GM21390 (cell line): Measurements from ENCODE around the gene VAMP3.

ENCODE experiments used
- ATAC-seq: cut with Tn5 transposase; IDR thresholded peaks from one replicate; pipeline ENCODE4 v1.9.1; 2021; ENCODE audit not compliant: unreplicated experiment

VAMP3 gene

DNA sequence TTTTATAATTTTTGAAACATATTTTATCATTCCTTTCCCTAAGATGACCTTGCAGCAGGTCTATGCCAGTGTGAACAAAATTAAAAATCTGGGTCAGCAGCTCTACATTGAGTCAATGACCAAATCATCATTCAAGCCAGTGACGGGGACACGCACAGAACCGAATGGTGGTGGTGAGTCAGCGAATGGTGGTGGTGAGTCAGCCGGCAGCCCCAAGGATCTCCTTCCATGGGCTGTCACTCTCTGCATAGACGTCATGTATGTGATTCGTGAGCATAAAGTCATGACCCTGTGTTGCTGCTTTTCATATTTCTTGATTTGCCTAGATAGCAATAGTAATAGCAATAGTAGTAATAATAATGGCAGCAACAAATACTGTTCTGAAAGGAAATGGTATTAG lies 39.3 kb downstream of the VAMP3 start:
- no peak for ATAC-seq

DNA sequence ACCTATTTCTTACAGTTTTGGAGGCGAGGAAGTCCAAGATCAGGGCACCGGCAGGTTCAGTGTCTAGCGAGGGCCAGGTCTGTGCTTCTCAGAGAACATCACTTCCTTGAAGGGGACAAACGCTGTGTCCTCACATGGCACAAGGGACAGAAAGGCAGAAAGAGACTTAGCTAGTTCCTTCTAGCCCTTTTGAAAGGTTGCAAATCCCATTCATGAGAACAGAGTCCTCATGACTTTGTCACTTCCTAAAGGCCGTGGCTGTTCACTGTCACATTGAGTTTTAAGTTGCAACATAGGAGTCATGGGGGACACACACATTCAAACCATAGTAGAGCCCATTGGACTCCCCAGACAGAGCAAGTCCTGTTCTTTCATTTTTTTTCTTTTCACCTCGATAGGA lies 40.4 kb downstream of the VAMP3 start:
- no peak for ATAC-seq

DNA sequence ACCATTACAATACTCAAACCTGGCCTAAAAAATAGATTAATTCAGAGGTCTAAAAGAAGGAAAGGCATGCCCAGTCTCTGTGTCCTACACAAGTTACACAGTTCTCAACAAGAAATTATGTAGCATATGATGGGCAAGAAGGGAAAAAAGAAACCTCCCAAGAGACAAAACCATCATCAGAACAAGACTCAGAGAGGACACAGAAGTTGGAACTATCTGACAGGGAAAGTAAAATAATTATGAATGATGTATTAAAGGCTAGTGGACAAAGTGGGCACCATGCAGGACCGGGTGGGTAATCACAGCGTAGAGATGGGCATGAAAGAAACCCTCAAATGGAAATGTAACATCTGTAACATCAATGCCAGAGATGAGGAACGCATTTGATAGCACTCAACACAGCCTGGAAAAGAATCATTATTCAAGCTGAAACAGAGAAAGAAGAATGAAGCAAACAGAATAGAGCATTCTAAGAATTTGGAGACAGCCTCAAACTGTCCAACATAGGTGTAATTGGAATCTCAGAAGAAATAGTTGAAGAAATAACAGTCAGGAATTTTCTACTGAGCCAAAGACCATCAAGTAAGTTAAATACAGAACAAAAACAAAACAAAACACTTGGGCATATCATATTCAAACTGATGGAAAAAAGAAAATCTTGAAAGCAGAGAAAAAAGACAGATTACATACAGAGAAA lies 42.7 kb downstream of the VAMP3 start:
- no peak for ATAC-seq

DNA sequence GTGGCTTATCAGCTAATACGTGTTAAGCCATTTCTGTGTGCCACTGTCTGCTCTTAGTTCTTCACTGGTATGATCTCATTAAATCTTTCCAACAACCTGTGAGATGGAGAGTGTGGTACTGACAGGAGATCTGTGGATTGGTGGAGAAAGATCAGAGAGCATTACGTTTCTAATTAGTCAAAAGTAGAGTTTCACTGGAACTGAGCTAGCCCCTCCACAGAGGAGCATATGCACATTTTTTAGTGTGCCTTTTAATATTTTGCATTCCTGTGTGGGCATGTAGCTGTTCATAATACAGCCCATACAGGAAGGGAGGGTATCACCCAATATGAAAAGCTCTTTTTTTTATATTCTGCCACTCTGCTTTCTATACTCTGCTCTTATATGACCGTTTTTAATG lies 50.2 kb downstream of the VAMP3 start:
- ATAC-seq = no peak

DNA sequence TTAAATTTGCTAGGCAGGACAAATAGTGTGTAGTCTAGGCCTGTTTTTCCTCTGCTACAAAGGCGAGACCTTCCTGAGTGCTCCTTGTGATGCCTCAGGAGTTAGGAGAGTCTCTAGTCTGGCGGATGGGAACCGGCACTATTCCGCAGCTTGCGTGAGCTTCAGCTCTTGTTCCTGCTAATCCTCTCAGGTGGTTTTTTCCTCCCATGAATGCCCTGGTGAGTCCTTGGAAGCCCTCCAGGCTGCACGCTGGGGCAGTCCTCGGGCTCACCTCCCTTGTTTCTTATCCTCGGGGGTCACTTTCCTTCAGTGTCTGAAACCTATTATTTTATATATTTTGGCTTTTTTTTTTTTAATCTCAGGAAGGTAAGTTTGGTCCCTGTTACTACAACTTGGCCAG lies 53.6 kb downstream of the VAMP3 start:
- no peak for ATAC-seq

DNA sequence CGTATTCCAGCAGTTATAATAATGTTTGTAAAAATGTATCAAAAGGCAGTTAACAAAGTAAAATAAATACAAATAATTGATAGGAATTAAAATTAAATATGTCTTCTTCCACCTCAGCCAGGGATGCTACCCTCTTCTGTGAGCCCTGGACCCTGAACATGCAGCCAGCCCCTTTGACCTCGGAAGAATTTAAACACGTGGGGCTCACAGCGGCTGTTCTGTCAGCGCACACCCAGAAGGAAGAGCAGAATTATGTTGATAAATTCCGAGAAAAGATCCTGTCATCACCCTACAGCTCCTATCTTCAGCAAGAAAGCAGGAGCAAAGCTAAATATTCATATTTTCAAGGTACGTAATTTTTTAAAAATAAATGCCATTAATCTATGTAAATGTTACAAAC lies 55.3 kb downstream of the VAMP3 start:
- no peak for ATAC-seq

DNA sequence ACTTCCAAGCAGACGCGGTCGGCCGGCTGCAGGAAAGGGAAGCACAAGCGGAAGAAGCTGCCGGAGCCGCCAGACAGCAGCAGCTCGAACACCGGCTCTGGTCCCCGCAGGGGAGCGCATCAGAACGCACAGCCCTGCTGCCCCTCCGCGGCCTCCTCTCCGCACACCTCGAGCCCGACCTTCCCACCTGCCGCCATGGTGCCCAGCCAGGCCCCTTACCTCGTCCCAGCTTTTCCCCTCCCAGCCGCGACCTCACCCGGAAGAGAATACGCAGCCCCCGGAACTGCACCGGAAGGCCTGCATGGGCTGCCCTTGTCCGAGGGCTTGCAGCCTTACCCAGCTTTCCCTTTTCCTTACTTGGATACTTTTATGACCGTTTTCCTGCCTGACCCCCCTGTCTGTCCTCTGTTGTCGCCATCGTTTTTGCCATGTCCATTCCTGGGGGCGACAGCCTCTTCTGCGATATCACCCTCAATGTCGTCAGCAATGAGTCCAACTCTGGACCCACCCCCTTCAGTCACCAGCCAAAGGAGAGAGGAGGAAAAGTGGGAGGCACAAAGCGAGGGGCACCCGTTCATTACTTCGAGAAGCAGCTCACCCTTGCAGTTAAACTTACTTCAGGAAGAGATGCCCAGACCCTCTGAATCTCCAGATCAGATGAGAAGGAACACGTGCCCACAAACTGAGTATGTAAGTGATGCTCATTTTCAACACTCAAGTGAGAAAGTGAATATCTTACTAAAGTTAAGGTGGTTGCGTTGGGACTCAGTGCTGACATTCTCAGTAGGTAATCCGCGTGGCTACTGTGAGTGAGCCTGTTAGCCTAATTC lies 56.2 kb downstream of the VAMP3 start:
- ATAC-seq = no peak
